Hematopoietic multipotent progenitor cell (in vitro differentiated cells): ENCODE results near the gene OR51B4. TPM values are rescaled to one million over a fixed set of nuclear protein-coding genes. Genes with fewer than 3 reads are reported as not detected.

Experiments
- total RNA-seq: library from RNA; depleted of rRNA; stranded (reverse); fragments of >200 nt; gene quantifications from one replicate; pipeline ENCODE4 v1.2.3, GENCODE V29; 2012

Gene OR51B4
- total RNA-seq, 1 donor: 0.54 TPM

Other genes starting within 250 kb of the OR51B4 start
- gene OR52E2, start 242.3 kb downstream of the OR51B4 start, total RNA-seq: not detected
- under 0.01 TPM for gene OR52E1, start 232.4 kb downstream of the OR51B4 start, total RNA-seq
- gene OR52A5, start 163.6 kb downstream of the OR51B4 start, total RNA-seq: not detected
- gene OR52A1, start 147.2 kb downstream of the OR51B4 start, total RNA-seq: 0.27 TPM
- not detected for gene OR51V1, start 101.3 kb downstream of the OR51B4 start, total RNA-seq
- gene HBB, start 74.9 kb downstream of the OR51B4 start, total RNA-seq: 708 TPM
- gene HBD, start 67.5 kb downstream of the OR51B4 start, total RNA-seq: 77.0 TPM
- not detected for gene HBG1, start 52.1 kb downstream of the OR51B4 start, total RNA-seq
- 0.27 TPM for gene HBG2, start 47.2 kb downstream of the OR51B4 start, total RNA-seq
- gene HBE1, start 32.0 kb downstream of the OR51B4 start, total RNA-seq: under 0.01 TPM
- 0.27 TPM for gene OR51B2, start 22.4 kb upstream of the OR51B4 start, total RNA-seq
- 0.81 TPM for gene OR51B5, start 41.6 kb upstream of the OR51B4 start, total RNA-seq
- gene OR51B6, start 49.6 kb upstream of the OR51B4 start, total RNA-seq: not detected
- not detected for gene OR51M1, start 81.9 kb upstream of the OR51B4 start, total RNA-seq
- not detected for gene OR51Q1, start 120.2 kb upstream of the OR51B4 start, total RNA-seq
- 1.3 TPM for gene OR51I1, start 139.6 kb upstream of the OR51B4 start, total RNA-seq
- gene OR51I2, start 147.4 kb upstream of the OR51B4 start, total RNA-seq: under 0.01 TPM
- gene OR52D1, start 186.7 kb upstream of the OR51B4 start, total RNA-seq: not detected
- gene UBQLN3, start 208.0 kb upstream of the OR51B4 start, total RNA-seq: 0.81 TPM
- 0.81 TPM for gene UBQLNL, start 214.8 kb upstream of the OR51B4 start, total RNA-seq
- gene OR52H1, start 246.6 kb upstream of the OR51B4 start, total RNA-seq: 4.3 TPM